Measurements from ENCODE around the gene SH3BP1.
A peak's percentile ranks its signal among the peaks of the same experiment; 100 is the strongest.

Gene SH3BP1

GRCh38 chr22:37641561-37641949, 2.1 kb downstream of the SH3BP1 start:
- peaks cover 27% of the 10 kb centered on the region for H3K36me3 ChIP-seq (ENCODE audit: control insufficient read depth, insufficient read depth, low read length)
- TF ChIP-seq CTCF (IDR thresholded peaks at IDR 0.05; ENCODE audit: insufficient read depth, low read length, poor library complexity, severe bottlenecking): no peak
- H3K4me3 ChIP-seq (replicated peaks; ENCODE audit: low read depth, low read length): peak overlapping the region; percentile 83
- no peak for DNase-seq (ENCODE audit: extremely low read depth, insufficient read length)
- H3K27me3 ChIP-seq (replicated peaks; ENCODE audit: control insufficient read depth, insufficient read depth, low read length): no peaks in the 10 kb centered on the region

DNA sequence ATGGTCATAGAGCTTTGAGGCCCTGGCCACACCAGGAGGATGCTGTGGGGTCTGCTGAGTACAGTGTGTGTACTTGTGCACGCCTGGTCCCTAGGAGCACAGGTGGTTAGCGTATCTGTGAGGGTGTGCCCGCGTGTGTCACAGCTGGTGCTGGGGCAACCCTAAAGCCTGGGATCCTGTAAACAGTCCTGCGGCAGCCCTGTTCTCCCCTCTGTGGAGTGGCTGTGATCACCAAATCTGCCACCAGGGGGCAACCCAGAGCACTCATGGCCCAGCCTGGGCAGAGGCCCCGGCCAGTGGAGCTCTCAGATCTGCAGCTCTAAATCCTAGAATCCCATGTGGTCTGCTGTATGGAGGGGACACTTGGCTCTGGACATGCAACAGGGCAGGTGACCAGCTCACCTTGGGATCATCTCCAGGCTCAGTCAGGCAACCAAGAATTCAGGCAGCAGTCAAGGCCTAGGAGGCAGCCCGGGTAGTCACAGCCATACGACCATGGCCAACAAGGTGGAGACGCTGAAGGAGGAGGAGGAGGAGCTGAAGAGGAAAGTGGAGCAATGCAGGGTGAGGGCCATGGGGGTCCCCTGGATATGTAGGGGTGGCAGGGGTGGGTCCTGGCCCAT, 3.9 kb downstream of the SH3BP1 start:
- Histone ChIP-seq H3K36me3 (ENCODE audit: control insufficient read depth, insufficient read depth, low read length) (peaks cover 38% of the 10 kb centered on the region), H3K27me3 (replicated peaks; ENCODE audit: control insufficient read depth, insufficient read depth, low read length) (no peaks in the 10 kb centered on the region), H3K4me3 (replicated peaks; ENCODE audit: low read depth, low read length) (no peak overlapping the region)
- TF ChIP-seq CTCF (IDR thresholded peaks at IDR 0.05; ENCODE audit: insufficient read depth, low read length, poor library complexity, severe bottlenecking): peak; percentile 91
- no peak for DNase-seq (ENCODE audit: extremely low read depth, insufficient read length)

- H3K36me3 ChIP-seq (ENCODE audit: control insufficient read depth, insufficient read depth, low read length): peaks cover 57% of the 10 kb centered on the region
These were observed 7.8 kb downstream of the SH3BP1 start for GRCh38 chr22:37647317-37647716.

DNA sequence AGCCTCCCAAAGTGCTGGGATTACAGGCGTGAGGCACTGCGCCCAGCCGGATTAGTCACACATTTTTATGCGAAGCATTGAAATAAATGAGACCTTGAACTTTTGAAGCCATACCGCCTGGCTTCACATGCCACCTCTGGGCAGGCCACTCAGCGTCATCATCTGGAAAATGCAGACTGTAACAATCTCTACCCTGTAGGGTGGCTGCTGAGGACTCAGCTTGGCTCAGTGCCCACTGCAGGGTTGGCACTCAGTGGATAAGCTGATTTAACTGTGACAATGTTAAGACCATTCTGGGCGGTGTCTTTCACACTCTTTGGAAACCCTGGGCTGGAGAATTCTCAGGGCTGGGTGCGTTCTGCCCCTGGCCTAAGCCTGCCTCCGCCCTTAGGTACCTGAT, 8.5 kb downstream of the SH3BP1 start:
- no peak for DNase-seq (ENCODE audit: extremely low read depth, insufficient read length)
- H3K36me3 ChIP-seq (ENCODE audit: control insufficient read depth, insufficient read depth, low read length): peaks cover 55% of the 10 kb centered on the region
- no peak for TF ChIP-seq CTCF (IDR thresholded peaks at IDR 0.05; ENCODE audit: insufficient read depth, low read length, poor library complexity, severe bottlenecking)
- no peak overlapping the region for H3K4me3 ChIP-seq (replicated peaks; ENCODE audit: low read depth, low read length)
- H3K27me3 ChIP-seq (replicated peaks; ENCODE audit: control insufficient read depth, insufficient read depth, low read length): no peaks in the 10 kb centered on the region

More at GRCh38 chr22:37647317-37647716, 7.8 kb downstream of the SH3BP1 start:
- DNase-seq (ENCODE audit: extremely low read depth, insufficient read length): no peak
- Histone ChIP-seq H3K4me3 (replicated peaks; ENCODE audit: low read depth, low read length) (no peak overlapping the region), H3K27me3 (replicated peaks; ENCODE audit: control insufficient read depth, insufficient read depth, low read length) (no peaks in the 10 kb centered on the region)
- no peak for TF ChIP-seq CTCF (IDR thresholded peaks at IDR 0.05; ENCODE audit: insufficient read depth, low read length, poor library complexity, severe bottlenecking)

DNA sequence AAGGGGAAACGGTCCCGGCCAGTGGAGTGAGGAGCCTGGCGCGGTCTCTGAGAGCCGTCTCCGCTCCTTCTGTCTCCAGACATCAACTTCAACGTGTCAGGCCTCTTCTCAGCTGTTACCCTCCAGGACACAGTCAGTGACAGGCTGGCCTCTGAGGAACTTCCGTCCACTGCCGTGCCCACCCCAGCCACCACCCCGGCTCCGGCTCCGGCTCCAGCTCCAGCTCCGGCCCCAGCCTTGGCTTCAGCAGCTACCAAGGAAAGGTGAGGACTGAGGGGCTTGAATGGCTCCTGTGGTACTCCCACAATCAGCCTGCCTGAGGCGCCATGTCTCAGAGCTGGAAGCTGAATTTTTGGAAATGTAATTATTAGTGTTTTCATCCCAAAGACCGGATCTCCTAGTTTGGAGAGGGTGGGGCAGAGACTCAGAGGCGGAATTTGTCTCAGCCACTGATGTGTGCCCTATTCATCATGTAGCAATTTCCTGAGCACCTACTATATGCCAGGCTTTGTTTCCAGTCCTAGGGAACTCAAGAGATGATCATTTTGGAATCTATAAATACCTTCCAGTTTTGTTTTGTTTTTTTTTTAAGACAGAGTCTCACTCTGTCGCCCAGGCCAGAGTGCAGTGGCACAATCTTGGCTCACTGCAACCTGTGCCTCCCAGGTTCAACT, 11.1 kb downstream of the SH3BP1 start:
- Histone ChIP-seq H3K36me3 (ENCODE audit: control insufficient read depth, insufficient read depth, low read length) (peaks cover 41% of the 10 kb centered on the region), H3K27me3 (replicated peaks; ENCODE audit: control insufficient read depth, insufficient read depth, low read length) (no peaks in the 10 kb centered on the region), H3K4me3 (replicated peaks; ENCODE audit: low read depth, low read length) (no peak overlapping the region)
- no peak for DNase-seq (ENCODE audit: extremely low read depth, insufficient read length)
- TF ChIP-seq CTCF (IDR thresholded peaks at IDR 0.05; ENCODE audit: insufficient read depth, low read length, poor library complexity, severe bottlenecking): no peak
